SH-SY5Y (cell line): Measurements from ENCODE around the gene RPS23.

ENCODE experiments used
- GATA2 ChIP-seq: IDR thresholded peaks from 2 replicates; pipeline ENCODE4 v1.6.1; 2011; ENCODE audit warnings: mild to moderate bottlenecking, low read depth, low read length
- GATA3 ChIP-seq: IDR thresholded peaks from 2 replicates; pipeline ENCODE4 v1.6.1; 2011; ENCODE audit warnings: low read depth, mild to moderate bottlenecking, low read length, moderate library complexity

Gene RPS23

GRCh38 chr5:82275216-82275664 is 2.9 kb downstream of the RPS23 start:
- no peak for TF ChIP-seq GATA3
- no peak for TF ChIP-seq GATA2

DNA sequence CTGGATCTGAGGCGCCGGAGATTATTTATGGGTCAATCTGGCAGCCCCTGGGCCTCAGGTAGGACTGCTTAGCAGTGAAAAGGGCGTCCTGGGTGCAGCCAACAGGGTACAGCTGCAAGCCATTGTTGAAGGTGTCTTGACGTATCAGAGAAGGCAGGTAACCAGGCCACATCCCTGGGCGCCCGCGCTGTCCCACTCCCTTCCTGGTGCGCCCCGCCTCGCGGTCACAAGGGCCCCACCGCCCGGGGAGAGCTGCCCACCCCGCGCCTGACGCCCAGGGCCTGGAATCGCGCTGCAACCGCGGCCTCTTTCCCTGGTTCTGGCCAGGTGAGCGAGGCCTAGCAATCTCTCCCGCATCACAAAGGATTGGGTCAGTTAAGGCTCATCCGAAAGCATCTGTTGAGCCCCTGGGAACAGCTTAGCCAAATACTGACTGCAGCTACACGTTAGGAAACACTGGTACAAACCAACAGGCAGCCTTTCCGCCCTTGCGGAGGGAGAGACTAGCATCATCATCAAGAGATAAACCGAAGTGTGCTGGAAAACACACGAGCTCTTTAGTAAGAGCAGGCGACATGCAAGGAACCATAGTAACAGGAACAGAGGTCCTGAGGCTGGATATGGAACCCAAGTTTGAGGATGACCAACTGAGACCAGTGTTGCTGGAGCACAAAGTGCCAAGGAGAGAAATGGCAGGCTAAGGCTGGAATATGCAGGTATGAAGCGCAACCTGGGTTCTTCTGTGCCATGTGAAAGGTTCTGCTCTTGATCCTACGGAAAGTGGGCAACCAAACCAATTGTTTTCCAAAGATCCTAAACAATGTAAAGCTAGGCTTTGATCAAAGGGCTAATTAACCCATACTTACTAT is 3.6 kb downstream of the RPS23 start:
- TF ChIP-seq GATA3 (no peak), GATA2 (no peak)

- TF ChIP-seq GATA3 (no peak), GATA2 (no peak)
Measured at GRCh38 chr5:82265047-82265446, 13.1 kb downstream of the RPS23 start.

- TF ChIP-seq GATA3 (no peak), GATA2 (no peak)
Measured at GRCh38 chr5:82259172-82259800, 18.9 kb downstream of the RPS23 start.

DNA sequence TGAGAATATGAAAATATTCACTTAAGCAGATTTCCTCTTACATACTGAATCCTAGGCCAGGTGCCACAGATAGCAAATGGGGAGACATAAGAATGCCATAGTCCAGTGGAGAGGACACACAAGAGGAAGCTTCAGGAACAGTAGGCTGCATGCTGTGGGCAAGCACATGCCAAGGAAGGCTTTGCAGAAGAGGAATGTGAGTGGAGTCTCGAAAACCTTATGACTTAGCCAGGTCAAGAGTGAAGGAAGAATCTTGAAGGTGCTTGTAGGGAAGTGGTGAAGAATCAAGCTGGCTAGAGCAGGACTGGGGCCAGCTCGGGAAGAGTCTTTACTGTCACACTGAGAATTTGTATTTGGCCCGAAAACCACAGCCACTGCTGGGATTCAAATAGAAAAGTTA is 20.4 kb downstream of the RPS23 start:
- no peak for TF ChIP-seq GATA2
- no peak for TF ChIP-seq GATA3

DNA sequence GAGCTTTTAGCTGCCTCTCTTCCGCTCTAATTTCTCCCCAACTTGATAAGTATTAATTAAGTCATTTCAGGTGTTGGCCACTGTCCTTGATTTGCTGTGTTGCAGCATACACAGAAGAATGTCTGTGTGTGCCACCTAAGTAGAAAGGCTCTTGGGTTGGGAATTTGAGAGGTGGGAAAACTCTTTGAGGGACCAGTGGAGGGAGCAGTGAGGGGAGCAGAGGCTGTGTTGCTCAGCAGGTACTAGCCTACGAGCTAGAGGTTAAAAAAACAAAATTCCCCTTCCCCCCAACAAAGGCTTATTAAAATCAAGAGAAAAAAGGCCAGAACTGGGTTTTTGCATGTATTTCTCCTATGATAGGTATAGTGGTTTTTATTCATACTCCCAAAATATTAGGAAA is 20.9 kb downstream of the RPS23 start:
- TF ChIP-seq GATA2, result no peak
- TF ChIP-seq GATA3, result no peak

GRCh38 chr5:82255844-82256243 is 22.3 kb downstream of the RPS23 start:
- TF ChIP-seq GATA2, result no peak
- TF ChIP-seq GATA3, result no peak

DNA sequence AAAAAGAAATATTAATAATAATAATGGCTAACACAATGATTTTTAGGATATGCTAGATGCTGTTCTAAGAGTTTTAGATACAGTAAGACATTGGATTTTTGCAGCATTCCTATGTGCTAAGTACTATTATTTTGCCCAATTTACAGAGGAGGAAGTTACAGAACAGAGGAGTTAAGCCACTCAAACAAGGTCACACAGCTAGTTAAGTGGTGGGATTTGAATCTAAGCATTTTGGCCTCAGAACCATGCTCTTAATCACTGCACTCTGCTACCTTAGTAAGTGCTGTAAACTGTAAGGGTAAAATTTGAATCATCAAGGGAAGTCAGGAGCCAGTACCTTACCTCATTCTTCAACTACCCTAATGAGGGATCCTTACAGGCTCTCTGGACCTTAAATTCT is 25.4 kb downstream of the RPS23 start:
- TF ChIP-seq GATA2, result no peak

GRCh38 chr5:82246960-82247574 is 31.1 kb downstream of the RPS23 start:
- TF ChIP-seq GATA2, result no peak
- TF ChIP-seq GATA3, result no peak

DNA sequence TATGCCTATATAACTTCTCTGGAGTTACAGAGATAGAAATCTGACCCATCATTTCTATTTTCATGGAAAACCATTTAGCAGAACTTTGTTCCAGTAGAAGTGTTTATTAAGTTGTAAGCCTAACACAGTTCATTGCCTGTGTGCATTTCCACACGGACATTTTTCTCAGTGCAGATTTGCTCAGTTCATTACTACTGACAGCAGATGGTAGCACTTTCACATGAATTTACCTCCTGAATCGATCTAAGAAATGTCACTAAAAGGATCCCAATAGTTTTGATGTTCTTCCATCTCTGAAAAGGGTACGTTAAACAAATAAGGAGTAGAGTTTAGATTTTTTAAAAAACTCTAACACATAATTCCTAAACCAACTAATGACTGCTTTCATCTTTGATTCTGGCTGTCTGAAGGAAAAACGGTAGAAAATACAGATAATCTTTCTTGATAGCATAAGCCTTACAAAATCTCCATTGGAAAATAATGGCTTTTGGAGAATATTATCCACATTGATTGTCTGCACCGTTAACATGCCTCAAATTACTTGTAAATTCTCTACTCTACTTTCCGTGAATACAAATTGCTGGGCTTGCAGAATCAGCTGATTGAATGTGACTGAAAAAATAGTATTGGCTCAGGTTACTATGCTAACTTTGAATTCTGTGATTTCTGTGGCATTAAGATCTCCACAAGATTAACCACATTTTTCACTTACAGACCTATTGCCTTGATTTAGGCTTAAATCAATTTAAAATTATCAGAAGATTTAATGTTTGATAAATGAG is 33.1 kb downstream of the RPS23 start:
- TF ChIP-seq GATA2, result no peak
- TF ChIP-seq GATA3, result no peak

GRCh38 chr5:82244151-82244550 is 34.0 kb downstream of the RPS23 start:
- no peak for TF ChIP-seq GATA2

- TF ChIP-seq GATA3, result no peak
Measured at GRCh38 chr5:82234885-82235284, 43.3 kb downstream of the RPS23 start.

GRCh38 chr5:82225525-82226172 is 52.5 kb downstream of the RPS23 start:
- TF ChIP-seq GATA3 (no peak), GATA2 (no peak)
